Measurements from ENCODE around the gene SLC13A3.
"Not testable (repeated sequence)": the region's sequence is repeated elsewhere in the genome, so short reads cannot be mapped to it uniquely, and the experiment has no call there.

SLC13A3 gene

GRCh38 chr20:46681032-46681854 is 30.0 kb upstream of the SLC13A3 start:
- DNase-seq (ENCODE audit: low read depth in 2 of 2): no peak

- no peak for DNase-seq (ENCODE audit: low read depth in 2 of 2)
These were observed 29.4 kb upstream of the SLC13A3 start for GRCh38 chr20:46680684-46681031.

GRCh38 chr20:46678516-46678915 is 27.3 kb upstream of the SLC13A3 start:
- no peak for DNase-seq (ENCODE audit: low read depth in 2 of 2)

- no peak for DNase-seq (ENCODE audit: low read depth in 2 of 2)
These were observed 26.3 kb upstream of the SLC13A3 start for GRCh38 chr20:46677608-46678007.

GRCh38 chr20:46676649-46677316 is 25.5 kb upstream of the SLC13A3 start:
- DNase-seq (ENCODE audit: low read depth in 2 of 2): not testable (repeated sequence)

GRCh38 chr20:46674253-46675083 is 23.2 kb upstream of the SLC13A3 start:
- DNase-seq (ENCODE audit: low read depth in 2 of 2): no peak

GRCh38 chr20:46673394-46674252 is 22.4 kb upstream of the SLC13A3 start:
- DNase-seq (ENCODE audit: low read depth in 2 of 2): no peak

GRCh38 chr20:46672543-46673148 is 21.4 kb upstream of the SLC13A3 start:
- DNase-seq (ENCODE audit: low read depth in 2 of 2): no peak

GRCh38 chr20:46671866-46672542 is 20.7 kb upstream of the SLC13A3 start:
- no peak for DNase-seq (ENCODE audit: low read depth in 2 of 2)

- DNase-seq (ENCODE audit: low read depth in 2 of 2): no peak
These were observed 19.6 kb upstream of the SLC13A3 start for GRCh38 chr20:46670585-46671584.

GRCh38 chr20:46670228-46670584 is 18.9 kb upstream of the SLC13A3 start:
- DNase-seq (ENCODE audit: low read depth in 2 of 2): no peak

- DNase-seq (ENCODE audit: low read depth in 2 of 2): no peak
These were observed 15.7 kb upstream of the SLC13A3 start for GRCh38 chr20:46666818-46667515.

- DNase-seq (ENCODE audit: low read depth in 2 of 2): no peak
These were observed 15.0 kb upstream of the SLC13A3 start for GRCh38 chr20:46666306-46666705.

GRCh38 chr20:46665602-46666001 is 14.3 kb upstream of the SLC13A3 start:
- DNase-seq (ENCODE audit: low read depth in 2 of 2): no peak

- no peak for DNase-seq (ENCODE audit: low read depth in 2 of 2)
These were observed 12.3 kb upstream of the SLC13A3 start for GRCh38 chr20:46663531-46663930.

GRCh38 chr20:46661659-46662058 is 10.4 kb upstream of the SLC13A3 start:
- DNase-seq (ENCODE audit: low read depth in 2 of 2): no peak

GRCh38 chr20:46660487-46660886 is 9.2 kb upstream of the SLC13A3 start:
- DNase-seq (ENCODE audit: low read depth in 2 of 2): no peak

GRCh38 chr20:46657618-46658017 is 6.4 kb upstream of the SLC13A3 start:
- DNase-seq (ENCODE audit: low read depth in 2 of 2): no peak

- DNase-seq (ENCODE audit: low read depth in 2 of 2): no peak
These were observed 5.9 kb upstream of the SLC13A3 start for GRCh38 chr20:46657137-46657536.

Data from fibroblast of skin of left biceps (primary cell).